Subcutaneous abdominal adipose tissue (tissue), 5 donors: Measurements from ENCODE around the gene SPSB1.

Experiments
- H3K27ac ChIP-seq: one replicate; pipeline ENCODE4 v1.7.0; 2013; ENCODE audit warnings: low read depth, mild to moderate bottlenecking, inconsistent platforms, low read length, moderate library complexity
- H3K27me3 ChIP-seq, 5 donors: one replicate each; pipeline ENCODE4 v1.7.0; 2013; ENCODE audit warnings: low read length in 5 of 5, inconsistent platforms in 1 of 5; ENCODE audit not compliant: control insufficient read depth in 5 of 5, insufficient read depth in 4 of 5
- H3K36me3 ChIP-seq, 5 donors: one replicate each; pipeline ENCODE4 v1.7.0; 2013; ENCODE audit warnings: low read length in 5 of 5; ENCODE audit not compliant: control insufficient read depth in 5 of 5, insufficient read depth in 5 of 5
- H3K4me1 ChIP-seq, 5 donors: one replicate each; pipeline ENCODE4 v1.7.0; 2013; ENCODE audit warnings: low read length in 5 of 5, mild to moderate bottlenecking in 3 of 5, moderate library complexity in 1 of 5; ENCODE audit not compliant: control insufficient read depth in 5 of 5, insufficient read depth in 5 of 5
- H3K4me3 ChIP-seq, 5 donors: one replicate each; pipeline ENCODE4 v1.7.0; 2013; ENCODE audit warnings: low read length in 5 of 5, low read depth in 1 of 5
- H3K9ac ChIP-seq, 5 donors: one replicate each; pipeline ENCODE4 v1.7.0; 2013; ENCODE audit warnings: low read length in 5 of 5, mild to moderate bottlenecking in 4 of 5, moderate library complexity in 3 of 5
- H3K9me3 ChIP-seq, 5 donors: one replicate each; pipeline ENCODE4 v1.7.0; 2013; ENCODE audit warnings: low read length in 5 of 5; ENCODE audit not compliant: control insufficient read depth in 5 of 5
- donor health status: healthy.
- donor health status: healthy.
- donor health status: healthy.
- donor health status: healthy.
- donor health status: healthy.

SPSB1 gene

GRCh38 chr1:9338397-9339246, 45.9 kb downstream of the SPSB1 start:
- Histone ChIP-seq H3K36me3 (peaks cover 0 to 6% (median 0%) of the 10 kb centered on the region in 5 donors), H3K9ac (peak overlapping the region in 3 of 5 donors; percentile 16 to 59 (median 40)), H3K9me3 (peaks cover 0 to 3% (median 0%) of the 10 kb centered on the region in 5 donors), H3K27ac (peak overlapping the region; percentile 41), H3K4me3 (peak overlapping the region in 1 of 5 donors; percentile 2), H3K4me1 (peaks cover 6 to 54% (median 49%) of the 10 kb centered on the region in 5 donors), H3K27me3 (no peaks in the 10 kb centered on the region)

- peak overlapping the region in 2 of 5 donors; percentile 35 to 44 for H3K9ac ChIP-seq
- H3K4me1 ChIP-seq: peaks cover 15 to 69% (median 62%) of the 10 kb centered on the region in 5 donors
- H3K27me3 ChIP-seq: no peaks in the 10 kb centered on the region
- peak overlapping the region; percentile 37 for H3K27ac ChIP-seq
- peaks cover 0 to 3% (median 0%) of the 10 kb centered on the region in 5 donors for H3K9me3 ChIP-seq
- no peak overlapping the region for H3K4me3 ChIP-seq
- peaks cover 0 to 6% (median 0%) of the 10 kb centered on the region in 5 donors for H3K36me3 ChIP-seq
Observed at GRCh38 chr1:9340172-9340854, 47.6 kb downstream of the SPSB1 start.

GRCh38 chr1:9340864-9341263, 48.2 kb downstream of the SPSB1 start:
- peaks cover 0 to 6% (median 0%) of the 10 kb centered on the region in 5 donors for H3K36me3 ChIP-seq
- no peaks in the 10 kb centered on the region for H3K27me3 ChIP-seq
- peaks cover 16 to 74% (median 67%) of the 10 kb centered on the region in 5 donors for H3K4me1 ChIP-seq
- H3K4me3 ChIP-seq: no peak overlapping the region
- no peak overlapping the region for H3K9ac ChIP-seq
- peak overlapping the region; percentile 37 for H3K27ac ChIP-seq
- peaks cover 0 to 3% (median 0%) of the 10 kb centered on the region in 5 donors for H3K9me3 ChIP-seq

- Histone ChIP-seq H3K27me3 (no peaks in the 10 kb centered on the region), H3K4me1 (peaks cover 16 to 79% (median 69%) of the 10 kb centered on the region in 5 donors), H3K27ac (no peak overlapping the region), H3K36me3 (peaks cover 0 to 6% (median 0%) of the 10 kb centered on the region in 5 donors), H3K4me3 (no peak overlapping the region), H3K9ac (no peak overlapping the region), H3K9me3 (peaks cover 0 to 3% (median 0%) of the 10 kb centered on the region in 5 donors)
Observed at GRCh38 chr1:9341301-9341845, 48.7 kb downstream of the SPSB1 start.

GRCh38 chr1:9343269-9343668, 50.6 kb downstream of the SPSB1 start:
- Histone ChIP-seq H3K4me1 (peaks cover 16 to 67% (median 57%) of the 10 kb centered on the region in 5 donors), H3K27ac (no peak overlapping the region), H3K36me3 (peaks cover 0 to 2% (median 0%) of the 10 kb centered on the region in 5 donors), H3K9me3 (peaks cover 0 to 3% (median 0%) of the 10 kb centered on the region in 5 donors), H3K9ac (no peak overlapping the region), H3K4me3 (no peak overlapping the region), H3K27me3 (no peaks in the 10 kb centered on the region)

- Histone ChIP-seq H3K27ac (peak overlapping the region; percentile 54), H3K27me3 (no peaks in the 10 kb centered on the region), H3K9me3 (peaks cover 0 to 3% (median 0%) of the 10 kb centered on the region in 5 donors), H3K4me3 (no peak overlapping the region), H3K4me1 (peaks cover 16 to 61% (median 44%) of the 10 kb centered on the region in 5 donors), H3K9ac (peak overlapping the region in 1 of 5 donors; percentile 17), H3K36me3 (peaks cover 0 to 6% (median 2%) of the 10 kb centered on the region in 5 donors)
Observed at GRCh38 chr1:9344426-9345200, 51.9 kb downstream of the SPSB1 start.

- Histone ChIP-seq H3K27ac (no peak overlapping the region), H3K4me1 (peaks cover 14 to 61% (median 40%) of the 10 kb centered on the region in 5 donors), H3K9ac (peak overlapping the region in 1 of 5 donors; percentile 22), H3K4me3 (no peak overlapping the region), H3K9me3 (peaks cover 0 to 3% (median 0%) of the 10 kb centered on the region in 5 donors), H3K27me3 (no peaks in the 10 kb centered on the region), H3K36me3 (peaks cover 0 to 10% (median 2%) of the 10 kb centered on the region in 5 donors)
Observed at GRCh38 chr1:9345471-9345870, 52.8 kb downstream of the SPSB1 start.

GRCh38 chr1:9345922-9346321, 53.2 kb downstream of the SPSB1 start:
- H3K4me3 ChIP-seq: no peak overlapping the region
- H3K4me1 ChIP-seq: peaks cover 14 to 61% (median 40%) of the 10 kb centered on the region in 5 donors
- peaks cover 0 to 10% (median 2%) of the 10 kb centered on the region in 5 donors for H3K36me3 ChIP-seq
- H3K9me3 ChIP-seq: peaks cover 0 to 3% (median 0%) of the 10 kb centered on the region in 5 donors
- peak overlapping the region in 1 of 5 donors; percentile 22 for H3K9ac ChIP-seq
- H3K27ac ChIP-seq: no peak overlapping the region
- H3K27me3 ChIP-seq: no peaks in the 10 kb centered on the region

GRCh38 chr1:9346566-9346965, 53.9 kb downstream of the SPSB1 start:
- Histone ChIP-seq H3K36me3 (peaks cover 0 to 10% (median 2%) of the 10 kb centered on the region in 5 donors), H3K27ac (no peak overlapping the region), H3K9ac (no peak overlapping the region), H3K4me1 (peaks cover 10 to 61% (median 36%) of the 10 kb centered on the region in 5 donors), H3K9me3 (peaks cover 0 to 3% (median 0%) of the 10 kb centered on the region in 5 donors), H3K27me3 (no peaks in the 10 kb centered on the region), H3K4me3 (no peak overlapping the region)
